Thyroid gland (tissue), 4 donors: ENCODE results near the gene TATDN2. TPM values are rescaled to one million over a fixed set of nuclear protein-coding genes. Genes with fewer than 3 reads are reported as not detected.

ENCODE experiments used
- DNase-seq, 2 donors: peaks; one replicate each; pipeline ENCODE4 v3.0.0-alpha.2; 2019
- H3K27ac ChIP-seq, 3 donors: fragments of 200-600 bp; sonication (generic); 1 replicate in 2 of 3; 2 replicates in 1 of 3; pipeline ENCODE4 v1.5.1; 2016 to 2019; ENCODE audit warnings: mild to moderate bottlenecking in 1 of 3, moderate library complexity in 1 of 3
- H3K27me3 ChIP-seq: fragments of 200-600 bp; sonication (generic); one replicate; pipeline ENCODE4 v1.5.1; 2019
- H3K36me3 ChIP-seq, 2 donors: fragments of 200-600 bp; sonication (generic); one replicate each; pipeline ENCODE4 v1.5.1; 2016 to 2019
- H3K4me1 ChIP-seq, 2 donors: fragments of 200-600 bp; sonication (generic); one replicate each; pipeline ENCODE4 v1.5.1; 2017 to 2019
- H3K4me3 ChIP-seq, 3 donors: fragments of 200-600 bp; sonication (generic); replicated peaks in 1 of 3; 1 replicate in 2 of 3; 2 replicates in 1 of 3; pipeline ENCODE4 v1.5.1; 2016; ENCODE audit warnings: mild to moderate bottlenecking in 1 of 3
- H3K9me3 ChIP-seq: fragments of 200-600 bp; sonication (generic); one replicate; pipeline ENCODE4 v1.5.1; 2017
- POLR2A ChIP-seq, 2 donors: fragments of 450-650 bp; IDR thresholded peaks; one replicate each; pipeline ENCODE4 v1.6.1; 2017; ENCODE audit warnings: antibody characterized with exemption in 2 of 2, mild to moderate bottlenecking in 2 of 2, moderate library complexity in 1 of 2
- WGBS, 2 donors: methylation state at CpG; one replicate each; pipeline ENCODE4 v1.1.5; 2017; 5-methylcytosine and 5-hydroxymethylcytosine counted together
- intact Hi-C: fragments of 100-400 bp; cut with DNase I; formaldehyde crosslinking; loops from one replicate; pipeline ENCODE4 v1.15.1; 2023
- total RNA-seq, 4 donors: library from RNA; depleted of rRNA; stranded (reverse); fragments of >200 nt; gene quantifications; one replicate each; pipeline ENCODE4 v1.2.3, GENCODE V29; 2016
- TF ChIP-seq, protein P1 (sequence below), 6 experiments: fragments of 200-600 bp in 3 of 6; fragments of 450-650 bp in 3 of 6; sonication (generic) in 3 of 6; IDR thresholded peaks; one replicate each; pipeline ENCODE4 v1.5.1; 2016 to 2019; ENCODE audit warnings: antibody characterized with exemption in 6 of 6, mild to moderate bottlenecking in 2 of 6, inconsistent platforms in 1 of 6, moderate library complexity in 1 of 6

Gene TATDN2
- total RNA-seq, 4 donors from 2014 or later, result 21.4 to 37.1 (median 30.1) TPM

DNA sequence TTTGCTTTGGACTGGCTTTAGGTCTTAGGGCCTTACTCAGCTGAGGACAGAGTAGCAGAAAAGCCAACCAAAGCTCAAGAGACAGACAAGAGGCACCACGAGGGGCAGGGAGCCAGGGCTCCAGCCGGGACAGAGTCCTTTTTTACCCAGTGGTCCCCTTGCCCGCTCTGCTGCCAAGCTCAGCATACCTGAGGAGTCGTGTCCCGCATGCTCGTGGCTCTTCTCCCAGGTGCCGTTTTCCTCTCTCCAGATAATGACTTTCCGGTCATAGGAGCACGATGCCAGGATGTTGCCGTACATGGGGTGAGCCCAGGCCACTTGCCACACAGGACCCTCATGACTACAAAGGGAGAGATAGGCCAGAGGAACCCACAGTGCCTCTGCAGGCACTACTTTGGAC lies 64.1 kb downstream of the TATDN2 start:
- Histone ChIP-seq H3K4me1 (no peaks in the 10 kb centered on the region), H3K27me3 (no peaks in the 10 kb centered on the region), H3K4me3 (no peak overlapping the region), H3K27ac (no peak overlapping the region), H3K9me3 (no peaks in the 10 kb centered on the region), H3K36me3 (peaks cover 53 to 77% of the 10 kb centered on the region in 2 donors)
- intact Hi-C loops, result no loop called here
- no peak for TF ChIP-seq POLR2A (IDR thresholded peaks at IDR 0.05)
- TF ChIP-seq, protein P1, sequence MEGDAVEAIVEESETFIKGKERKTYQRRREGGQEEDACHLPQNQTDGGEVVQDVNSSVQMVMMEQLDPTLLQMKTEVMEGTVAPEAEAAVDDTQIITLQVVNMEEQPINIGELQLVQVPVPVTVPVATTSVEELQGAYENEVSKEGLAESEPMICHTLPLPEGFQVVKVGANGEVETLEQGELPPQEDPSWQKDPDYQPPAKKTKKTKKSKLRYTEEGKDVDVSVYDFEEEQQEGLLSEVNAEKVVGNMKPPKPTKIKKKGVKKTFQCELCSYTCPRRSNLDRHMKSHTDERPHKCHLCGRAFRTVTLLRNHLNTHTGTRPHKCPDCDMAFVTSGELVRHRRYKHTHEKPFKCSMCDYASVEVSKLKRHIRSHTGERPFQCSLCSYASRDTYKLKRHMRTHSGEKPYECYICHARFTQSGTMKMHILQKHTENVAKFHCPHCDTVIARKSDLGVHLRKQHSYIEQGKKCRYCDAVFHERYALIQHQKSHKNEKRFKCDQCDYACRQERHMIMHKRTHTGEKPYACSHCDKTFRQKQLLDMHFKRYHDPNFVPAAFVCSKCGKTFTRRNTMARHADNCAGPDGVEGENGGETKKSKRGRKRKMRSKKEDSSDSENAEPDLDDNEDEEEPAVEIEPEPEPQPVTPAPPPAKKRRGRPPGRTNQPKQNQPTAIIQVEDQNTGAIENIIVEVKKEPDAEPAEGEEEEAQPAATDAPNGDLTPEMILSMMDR (IDR thresholded peaks at IDR 0.05), result no peak
- DNase-seq, result no peak
- 83 to 86% methylated on average over 10 of the region's 10 CpGs for WGBS, 2 donors

DNA sequence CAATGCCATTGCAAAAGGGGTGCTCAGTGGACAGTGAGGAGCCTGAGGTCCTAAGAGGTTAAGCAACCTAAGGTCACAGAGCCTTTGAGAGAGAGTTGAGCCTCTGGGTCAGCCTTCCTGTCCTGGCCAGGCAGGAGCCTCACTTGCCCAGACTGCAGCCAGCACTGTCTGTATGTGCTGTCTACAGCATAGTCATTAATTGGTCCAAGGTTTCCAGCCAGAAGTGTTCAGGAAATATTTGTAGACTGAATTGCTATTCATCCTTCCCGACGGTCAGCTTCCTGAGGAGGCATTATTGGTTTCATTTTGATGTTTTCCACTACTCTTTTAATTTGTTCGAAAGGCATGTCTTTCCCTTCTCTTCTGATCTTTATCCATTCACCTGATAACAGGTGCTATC lies 64.6 kb downstream of the TATDN2 start:
- WGBS, 2 donors, result 76 to 86% methylated on average over 3 of the region's 3 CpGs
- H3K27me3 ChIP-seq, result no peaks in the 10 kb centered on the region
- no peak overlapping the region for H3K4me3 ChIP-seq
- peaks cover 53 to 77% of the 10 kb centered on the region in 2 donors for H3K36me3 ChIP-seq
- DNase-seq, result no peak
- no peaks in the 10 kb centered on the region for H3K9me3 ChIP-seq
- intact Hi-C loops, result no loop called here
- H3K27ac ChIP-seq, result no peak overlapping the region
- H3K4me1 ChIP-seq, result no peaks in the 10 kb centered on the region
- no peak for TF ChIP-seq POLR2A (IDR thresholded peaks at IDR 0.05)
- TF ChIP-seq, protein P1 (IDR thresholded peaks at IDR 0.05), result no peak

DNA sequence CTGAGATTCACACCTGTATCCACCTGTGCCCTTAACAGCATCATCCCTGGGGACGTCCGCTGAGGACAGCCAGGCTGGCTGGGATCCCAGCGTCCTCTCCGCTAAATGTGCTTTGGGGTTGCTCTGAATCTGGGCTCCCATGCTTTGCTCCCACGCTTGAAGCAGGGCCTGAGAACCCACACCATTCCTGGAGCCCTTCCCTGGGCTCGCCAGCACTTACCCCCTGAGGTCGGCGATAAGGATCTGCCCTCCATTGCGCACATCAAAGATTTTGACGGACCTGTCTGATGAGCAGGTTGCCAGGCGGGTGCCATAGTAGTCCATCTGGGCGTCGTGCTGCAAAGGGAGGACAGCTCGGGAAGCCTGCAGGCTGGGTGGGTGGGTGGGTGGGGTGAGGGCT lies 66.8 kb downstream of the TATDN2 start:
- Histone ChIP-seq H3K27ac (no peak overlapping the region), H3K27me3 (no peaks in the 10 kb centered on the region), H3K4me1 (peaks cover 3 to 6% of the 10 kb centered on the region in 2 donors), H3K4me3 (no peak overlapping the region), H3K9me3 (no peaks in the 10 kb centered on the region), H3K36me3 (peaks cover 55 to 76% of the 10 kb centered on the region in 2 donors)
- no peak for DNase-seq
- TF ChIP-seq, protein P1 (IDR thresholded peaks at IDR 0.05), result no peak
- TF ChIP-seq POLR2A (IDR thresholded peaks at IDR 0.05), result no peak
- WGBS, 2 donors, result 95% methylated on average over 14 of the region's 14 CpGs
- intact Hi-C loops, result no loop called here

DNA sequence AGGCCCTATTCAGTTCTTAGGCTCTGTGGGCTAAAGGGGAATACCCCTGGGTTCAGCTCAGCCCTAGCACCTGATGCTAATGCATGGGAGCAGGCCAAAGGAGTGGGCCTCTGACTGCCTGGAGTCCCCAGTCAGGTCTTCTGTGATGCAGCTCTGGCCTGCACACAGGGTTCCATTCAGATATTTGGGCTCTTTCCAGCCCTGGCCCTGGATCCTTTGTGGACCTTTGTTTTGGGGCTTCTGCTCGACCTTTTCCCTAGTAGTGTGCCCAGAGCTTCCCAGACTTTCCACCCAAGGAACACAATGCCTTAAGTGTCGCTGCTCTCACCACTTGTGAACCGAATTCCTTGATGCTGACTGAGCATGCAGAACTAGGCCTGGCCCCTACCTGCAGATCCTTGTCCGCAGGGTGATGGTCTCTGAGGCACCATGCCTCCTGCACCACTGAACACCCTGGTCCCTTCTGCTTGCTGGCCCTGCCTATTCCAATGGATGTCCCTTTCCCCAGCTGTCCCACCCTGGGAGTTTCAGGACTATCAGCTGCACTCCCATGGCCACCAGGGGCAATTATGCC lies 67.6 kb downstream of the TATDN2 start:
- Histone ChIP-seq H3K27ac (no peak overlapping the region), H3K4me1 (peaks cover 3 to 6% of the 10 kb centered on the region in 2 donors), H3K9me3 (no peaks in the 10 kb centered on the region), H3K36me3 (peaks cover 55 to 69% of the 10 kb centered on the region in 2 donors), H3K27me3 (no peaks in the 10 kb centered on the region), H3K4me3 (no peak overlapping the region)
- intact Hi-C loops, result no loop called here
- TF ChIP-seq, protein P1 (IDR thresholded peaks at IDR 0.05), result no peak
- TF ChIP-seq POLR2A (IDR thresholded peaks at IDR 0.05), result no peak
- WGBS, 2 donors, result 81 to 87% methylated on average over 4 of the region's 4 CpGs
- DNase-seq, result no peak

DNA sequence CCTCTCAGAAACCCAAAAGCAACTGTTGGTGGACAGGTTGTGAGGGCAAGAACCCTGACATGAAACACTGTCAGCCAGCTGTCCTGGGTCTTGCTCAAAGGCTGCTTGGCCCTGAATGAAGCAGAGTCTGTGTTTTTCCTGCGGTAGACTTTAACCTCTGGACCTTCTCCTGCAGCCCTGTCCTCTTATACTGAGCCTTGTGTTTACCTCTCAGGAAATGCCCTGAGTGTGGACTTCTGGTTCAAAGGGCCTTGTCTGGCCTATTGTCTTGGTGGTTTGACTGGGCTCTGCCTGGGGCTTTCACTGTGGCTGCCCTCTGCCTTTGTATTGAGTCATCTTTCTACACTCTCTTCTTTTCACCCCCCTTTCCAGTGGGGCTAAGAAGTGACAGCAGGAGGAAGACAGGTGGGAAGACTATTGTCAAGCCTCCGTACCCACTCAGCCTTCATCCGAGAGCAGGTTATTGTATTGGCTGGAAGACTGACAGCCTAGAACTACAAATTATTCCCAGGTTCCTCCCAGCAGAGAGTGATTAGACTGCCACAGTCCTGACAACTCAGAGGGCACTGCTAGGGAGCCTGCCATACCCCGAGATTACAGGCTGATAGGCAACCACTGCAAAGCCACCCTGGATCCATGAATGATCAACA lies 69.2 kb downstream of the TATDN2 start:
- WGBS, 2 donors, result 91% methylated on average over 4 of the region's 4 CpGs
- intact Hi-C loops, result no loop called here
- Histone ChIP-seq H3K27ac (no peak overlapping the region), H3K36me3 (peaks cover 41 to 53% of the 10 kb centered on the region in 2 donors), H3K4me3 (no peak overlapping the region), H3K9me3 (no peaks in the 10 kb centered on the region), H3K27me3 (no peaks in the 10 kb centered on the region), H3K4me1 (peaks cover 3 to 6% of the 10 kb centered on the region in 2 donors)
- TF ChIP-seq, protein P1 (IDR thresholded peaks at IDR 0.05), result no peak
- DNase-seq, result no peak
